Bone marrow (tissue), 2 donors: ENCODE data around the gene MMAB.

Experiments
- DNase-seq, 2 donors: peaks; one replicate each; lab custom pipeline; 2025; lab: John Stamatoyannopoulos, UW

MMAB gene

GRCh38 chr12:109510196-109510595, 63.1 kb downstream of the MMAB start:
- no peak for DNase-seq

GRCh38 chr12:109504068-109504467, 69.2 kb downstream of the MMAB start:
- no peak for DNase-seq
